ENCODE results near the gene GRIN3B.
"Not testable (repeated sequence)": the region's sequence is repeated elsewhere in the genome, so short reads cannot be mapped to it uniquely, and the experiment has no call there.

Gene GRIN3B

DNA sequence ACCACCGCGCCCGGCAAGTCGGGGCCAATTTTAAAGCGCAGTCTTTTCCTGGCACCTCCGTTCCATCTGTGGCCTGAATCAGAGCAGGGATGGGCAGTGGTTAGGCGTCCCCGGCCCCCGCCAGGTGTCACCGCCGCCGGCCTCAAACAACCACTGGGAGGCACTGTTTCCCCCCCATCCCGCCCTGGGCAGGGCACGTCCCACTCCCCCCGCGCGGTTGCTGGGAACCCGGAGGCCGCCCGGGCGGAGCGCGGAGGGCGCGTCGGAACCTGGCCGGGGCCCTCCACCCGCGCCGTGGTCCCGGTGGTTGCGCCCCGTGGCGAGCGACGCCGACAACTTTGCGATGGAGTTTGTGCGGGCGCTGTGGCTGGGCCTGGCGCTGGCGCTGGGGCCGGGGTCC is at the start of gene GRIN3B:
Gene GRIN3B (plus strand): TSS at position 325 of the 400 bp plus-strand sequence. CDS start 19 bp downstream, at position 344.
- DNase-seq, result no peak

DNA sequence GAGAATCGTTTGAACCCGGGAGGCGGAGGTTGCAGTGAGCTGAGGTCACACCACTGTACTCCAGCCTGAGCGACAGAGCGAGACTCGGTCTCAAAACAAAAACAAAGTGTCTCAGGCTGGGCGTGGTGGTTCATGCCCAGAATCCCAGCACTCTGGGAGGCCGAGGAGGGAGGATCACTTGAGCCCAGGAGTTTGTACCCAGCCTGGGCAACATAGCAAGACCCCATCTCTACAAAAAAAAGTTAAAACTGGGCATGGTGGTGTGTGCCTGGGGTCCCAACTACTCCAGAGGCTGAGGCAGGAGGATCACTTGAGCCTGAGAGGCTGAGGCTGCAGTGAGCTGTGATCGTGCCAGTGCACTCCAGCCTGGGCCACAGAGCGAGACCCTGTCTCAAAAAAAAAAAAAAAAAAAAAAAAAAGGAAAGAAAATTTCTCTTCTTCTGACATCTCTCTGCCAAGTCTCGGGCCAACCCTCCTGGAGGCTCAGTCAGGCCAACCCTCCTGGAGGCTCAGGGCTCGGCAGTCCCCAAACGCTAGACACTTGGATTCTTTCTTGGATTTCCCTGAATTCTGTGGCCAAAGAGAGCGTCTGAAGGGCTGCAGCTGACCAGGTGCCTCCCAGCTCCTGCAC is 48.1 kb upstream of the GRIN3B start:
- no peak for DNase-seq

GRCh38 chr19:952680-953444 is 47.4 kb upstream of the GRIN3B start:
- DNase-seq, result no peak

DNA sequence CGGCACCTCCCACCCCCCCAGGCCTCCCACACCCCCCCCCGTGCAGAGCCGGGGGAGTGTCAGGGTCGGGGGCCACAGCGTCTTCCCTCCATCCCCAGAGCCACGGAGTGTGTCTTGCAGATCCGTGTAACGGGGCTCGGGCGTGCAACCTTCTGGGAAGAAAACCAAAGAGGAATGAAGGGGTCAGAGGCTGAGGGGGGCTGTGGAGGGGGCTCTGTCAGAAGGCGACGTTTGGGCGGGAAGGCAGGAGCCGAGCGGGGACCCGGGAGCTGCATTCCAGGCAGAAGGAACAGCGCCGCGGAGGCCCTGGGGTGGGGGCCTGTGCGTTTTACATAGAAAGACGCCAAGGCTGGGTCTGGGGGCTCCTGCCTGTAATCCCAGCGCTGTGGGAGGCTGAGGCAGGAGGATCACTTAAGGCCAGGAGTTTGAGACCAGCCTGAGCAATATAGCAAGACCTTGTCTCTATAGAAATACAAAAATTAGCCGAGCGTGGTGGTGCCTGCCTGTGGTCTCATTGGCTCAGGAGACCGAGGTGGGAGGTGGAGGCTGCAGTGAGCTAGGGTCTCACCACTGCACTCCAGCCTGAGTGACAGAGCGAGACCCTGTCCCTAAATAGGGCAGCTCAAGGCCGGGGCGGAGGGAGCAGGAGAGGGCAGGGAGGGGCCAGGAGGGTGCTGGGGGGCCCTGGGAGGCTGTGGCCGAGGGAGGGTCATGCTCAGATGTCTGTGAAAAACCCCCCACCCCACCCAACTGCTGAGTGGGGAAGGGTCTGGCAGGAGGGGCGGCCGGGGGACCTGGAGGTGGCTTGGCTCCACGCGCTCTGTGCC is 46.6 kb upstream of the GRIN3B start:
- DNase-seq, result no peak

GRCh38 chr19:954272-954671 is 45.9 kb upstream of the GRIN3B start:
- no peak for DNase-seq

- no peak for DNase-seq
Observed at GRCh38 chr19:954672-955494, 45.3 kb upstream of the GRIN3B start.

DNA sequence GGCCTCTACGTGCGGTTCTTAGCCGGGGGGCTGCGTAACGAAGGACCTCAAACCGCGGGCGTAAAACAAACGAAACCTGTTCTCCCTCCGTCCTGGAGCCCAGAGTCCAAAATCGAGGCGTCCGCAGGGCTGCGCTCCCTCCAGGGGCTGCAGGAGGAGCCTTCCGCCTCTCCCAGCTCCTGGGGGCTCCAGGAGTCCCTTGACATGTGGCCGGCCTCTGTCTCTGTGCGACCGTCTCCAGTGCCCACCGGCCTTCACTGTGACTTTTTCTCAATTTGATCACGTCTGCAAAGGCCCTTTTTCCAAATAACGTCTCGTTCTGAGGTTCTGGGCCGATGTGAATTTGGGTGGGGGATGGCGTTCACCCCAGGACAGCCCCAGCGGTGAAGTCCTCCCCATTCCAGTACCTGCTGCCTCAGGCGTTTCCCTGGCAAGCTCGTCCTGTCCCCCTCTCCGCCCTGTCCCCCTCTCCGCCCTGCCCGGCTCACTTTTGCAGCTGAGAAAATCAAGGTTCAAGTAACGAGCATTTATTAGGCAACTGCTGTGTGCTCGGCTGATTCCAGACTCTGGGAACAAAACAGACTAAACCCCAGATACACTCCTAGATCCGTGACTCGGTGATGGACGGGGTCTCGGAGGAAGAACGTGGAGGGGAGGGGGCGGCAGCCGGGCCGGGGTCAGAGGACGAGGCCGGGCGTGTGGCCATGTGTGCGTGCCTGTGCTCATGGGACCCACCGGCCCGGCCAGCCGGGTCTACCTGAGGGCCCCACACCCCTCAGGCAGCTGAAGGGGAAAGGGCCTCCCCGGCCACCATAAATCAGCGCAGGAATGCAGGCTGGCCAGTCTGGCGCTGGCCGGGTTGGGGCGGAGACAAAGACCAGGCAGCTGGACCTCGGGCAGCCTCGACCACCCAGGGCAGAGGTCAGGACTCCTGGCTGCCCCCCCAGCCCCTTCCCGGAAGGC is 44.1 kb upstream of the GRIN3B start:
- DNase-seq, result no peak

DNA sequence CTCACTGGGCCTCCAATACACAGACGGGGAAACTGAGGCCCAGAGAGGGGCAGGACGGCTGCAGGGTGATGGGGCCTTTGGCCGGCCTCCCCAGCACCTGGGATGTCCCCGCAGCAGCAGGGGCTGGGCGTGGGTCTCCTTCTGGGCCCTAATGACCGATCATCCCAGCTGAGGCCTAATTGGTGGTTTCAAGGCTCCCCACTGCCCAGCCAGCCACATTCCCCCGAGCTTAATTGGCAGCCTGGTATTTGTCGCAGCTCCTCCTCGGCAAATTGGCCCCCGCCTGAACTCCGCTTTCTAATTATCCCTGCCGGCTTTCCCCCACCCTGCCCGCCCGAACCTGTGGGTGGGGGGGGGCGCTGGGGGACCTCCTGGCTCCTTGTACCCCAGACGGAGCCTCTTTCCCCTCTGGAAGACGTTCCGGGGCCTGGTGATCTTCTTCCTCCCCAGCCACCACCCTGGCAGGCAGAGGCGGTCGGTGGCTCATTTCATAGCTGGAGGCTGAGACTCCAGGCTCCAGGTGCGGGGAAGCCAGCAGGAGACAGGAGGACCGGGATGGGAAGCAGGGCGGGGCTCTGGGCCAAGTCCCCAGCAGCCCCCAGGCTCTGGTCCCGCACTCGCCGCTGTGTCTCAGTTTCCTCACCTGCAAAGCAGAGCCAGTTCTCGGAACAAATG is 43.3 kb upstream of the GRIN3B start:
- DNase-seq, result no peak

DNA sequence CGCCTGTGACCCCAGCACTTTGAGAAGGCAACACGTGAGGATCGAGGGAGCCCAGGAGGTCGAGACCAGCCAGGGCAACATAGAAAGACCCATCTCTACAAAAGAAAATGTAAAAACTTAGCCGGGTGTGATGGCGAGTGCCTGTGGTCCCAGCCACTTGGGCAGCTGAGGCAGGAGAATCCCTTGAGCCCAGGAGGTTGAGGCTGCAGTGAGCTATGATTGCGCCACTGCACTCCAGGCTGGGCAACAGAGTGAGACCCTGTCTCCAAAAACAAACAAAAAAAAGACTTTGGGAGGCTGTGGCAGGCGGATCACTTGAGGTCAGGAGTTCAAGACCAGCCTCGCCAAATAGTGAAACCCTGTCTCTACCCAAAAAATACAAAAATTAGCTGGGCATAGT is 42.6 kb upstream of the GRIN3B start:
- DNase-seq, result not testable (repeated sequence)

DNA sequence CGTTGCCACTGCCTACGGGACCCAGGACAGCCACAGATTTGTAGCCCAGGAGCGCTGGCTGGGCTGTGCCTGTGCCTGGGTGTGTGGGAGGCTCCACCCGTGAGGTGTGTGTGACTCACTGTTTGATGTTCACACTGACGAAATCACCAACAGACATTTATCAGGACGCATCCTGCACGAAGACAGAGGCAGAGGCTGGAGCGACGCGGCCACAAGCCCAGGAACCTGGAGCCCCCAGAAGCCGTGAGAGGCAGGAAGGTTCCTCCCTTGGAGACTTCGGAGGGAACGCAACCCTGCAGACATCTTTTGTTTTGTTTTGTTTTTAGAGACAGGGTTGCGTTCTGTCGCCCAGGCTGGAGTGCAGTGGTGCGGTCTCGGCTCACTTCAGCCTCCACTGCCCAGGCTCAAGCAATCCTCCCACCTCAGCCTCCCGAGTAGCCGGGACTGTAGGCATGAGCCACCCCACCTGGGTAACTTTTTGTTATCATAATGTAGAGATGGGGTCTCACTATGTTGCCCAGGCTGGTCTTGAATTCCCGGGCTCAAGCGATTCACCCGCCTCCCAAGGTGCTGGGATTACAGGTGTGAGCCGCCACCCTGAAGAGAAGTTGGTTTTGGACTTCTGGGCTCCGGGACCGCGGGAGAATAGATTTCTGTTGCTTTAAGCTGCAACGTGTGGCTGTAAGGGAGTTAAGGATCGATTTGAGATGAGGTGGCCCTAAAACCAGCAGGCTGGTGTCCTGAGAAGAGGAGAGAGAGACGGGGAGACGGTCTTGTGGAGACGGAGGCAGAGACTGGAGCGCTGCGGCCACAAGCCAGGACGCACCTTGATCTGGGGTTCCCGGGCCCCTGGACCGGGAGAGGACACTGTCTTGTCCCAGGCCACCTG is 41.0 kb upstream of the GRIN3B start:
- DNase-seq, result no peak

DNA sequence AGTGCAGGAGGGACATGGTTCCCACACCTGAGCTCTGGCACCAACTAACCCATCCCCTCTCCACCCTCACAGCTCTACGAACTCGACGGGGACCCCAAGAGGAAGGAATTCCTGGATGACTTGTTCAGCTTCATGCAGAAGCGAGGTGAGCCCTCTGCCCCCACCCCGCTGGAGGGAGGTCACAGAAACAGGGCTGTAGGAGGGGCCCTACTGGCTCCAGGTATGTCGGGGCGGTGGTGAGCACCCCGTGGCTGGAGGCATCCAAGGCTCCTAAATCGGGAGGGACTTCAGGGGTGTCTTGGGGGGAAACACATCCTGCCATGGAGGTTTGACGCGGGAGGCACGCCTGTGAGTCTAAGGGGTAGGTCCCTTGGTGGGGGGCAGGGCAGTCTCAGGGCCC is 40.2 kb upstream of the GRIN3B start:
- DNase-seq, result no peak

DNA sequence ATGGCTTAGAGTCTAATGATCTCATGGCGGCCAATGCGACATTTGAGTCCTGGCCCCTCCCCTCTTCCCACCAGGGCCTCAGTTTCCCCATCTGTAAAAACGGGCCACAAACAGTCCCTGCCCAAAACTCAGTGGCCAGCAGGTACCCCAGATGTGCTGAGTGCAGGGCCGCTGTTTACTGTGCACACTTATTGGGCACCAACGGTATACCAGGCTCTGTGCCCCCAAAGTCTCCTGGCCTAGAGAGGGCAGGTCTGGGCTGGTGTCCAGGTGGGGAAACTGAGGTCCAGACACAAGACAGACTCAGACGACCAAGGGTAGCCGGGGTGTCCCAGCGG is 39.6 kb upstream of the GRIN3B start:
- no peak for DNase-seq

DNA sequence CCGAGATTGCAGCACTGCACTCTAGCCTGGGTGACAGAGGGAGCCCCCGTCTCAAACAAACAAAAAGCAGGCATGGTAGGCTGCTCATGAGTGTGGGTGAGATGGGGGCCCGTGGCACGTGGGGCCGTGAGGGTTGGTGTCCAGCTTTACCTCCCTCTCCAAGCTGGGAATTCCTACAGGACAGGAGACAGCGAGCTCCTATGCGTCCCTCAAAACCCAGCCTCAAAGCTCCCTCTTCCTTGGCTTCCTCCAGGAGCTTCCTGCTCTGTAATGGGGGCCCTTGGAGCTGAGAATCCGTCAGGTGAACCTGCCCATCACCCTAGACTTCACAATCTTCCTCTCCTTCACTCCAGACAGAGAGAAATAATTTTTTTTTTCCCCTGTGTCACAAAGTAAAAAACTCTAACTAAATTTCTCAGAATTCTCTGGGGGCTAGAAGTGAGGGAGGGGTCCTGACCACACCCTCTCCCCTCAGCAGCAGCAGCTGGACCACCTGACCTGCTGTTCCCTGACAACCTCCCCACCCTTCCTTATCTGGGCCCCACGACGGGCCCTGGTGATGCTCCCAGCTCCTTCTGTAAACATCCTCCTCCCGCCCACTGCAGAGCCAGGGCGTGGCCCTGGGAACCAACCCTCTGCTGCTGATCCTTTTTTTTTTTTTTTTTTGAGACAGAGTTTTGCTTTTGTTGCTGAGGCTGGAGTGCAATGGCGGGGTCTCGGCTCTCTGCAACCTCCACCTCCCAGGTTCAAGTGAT is 38.2 kb upstream of the GRIN3B start:
- no peak for DNase-seq

DNA sequence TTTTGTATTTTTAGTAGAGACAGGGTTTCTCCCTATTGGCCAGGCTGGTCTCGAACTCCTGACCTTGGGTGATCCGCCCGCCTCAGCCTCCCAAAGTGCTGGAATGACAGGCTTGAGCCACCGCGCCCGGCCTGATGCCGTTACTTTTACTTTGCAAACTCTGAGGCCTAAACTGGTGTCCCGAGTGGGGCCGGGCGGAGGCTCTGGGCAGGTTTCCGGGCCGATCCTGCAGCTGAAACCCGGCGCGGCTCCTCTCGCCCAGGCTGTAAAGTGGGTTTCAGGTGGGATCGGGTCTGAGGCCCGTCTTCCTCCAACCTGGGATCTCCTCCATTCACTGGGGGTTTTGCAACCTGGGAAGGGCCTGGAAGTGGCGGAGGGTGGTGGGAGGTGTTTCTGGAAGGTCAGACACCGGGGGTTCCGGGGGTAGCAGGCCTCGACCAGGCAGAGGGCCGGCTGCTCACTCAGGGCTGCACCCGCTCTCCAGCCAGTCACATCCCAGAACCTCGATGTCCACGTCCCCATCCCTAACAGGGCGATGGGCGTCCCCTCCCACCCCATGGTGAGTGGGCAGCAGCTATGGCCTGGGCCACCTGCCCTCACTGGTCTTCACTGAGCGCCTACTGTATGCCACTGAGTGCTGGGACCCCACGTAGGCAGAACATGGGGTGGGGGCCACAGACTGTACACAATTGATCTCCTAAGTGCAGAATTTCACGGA is 37.4 kb upstream of the GRIN3B start:
- no peak for DNase-seq

DNA sequence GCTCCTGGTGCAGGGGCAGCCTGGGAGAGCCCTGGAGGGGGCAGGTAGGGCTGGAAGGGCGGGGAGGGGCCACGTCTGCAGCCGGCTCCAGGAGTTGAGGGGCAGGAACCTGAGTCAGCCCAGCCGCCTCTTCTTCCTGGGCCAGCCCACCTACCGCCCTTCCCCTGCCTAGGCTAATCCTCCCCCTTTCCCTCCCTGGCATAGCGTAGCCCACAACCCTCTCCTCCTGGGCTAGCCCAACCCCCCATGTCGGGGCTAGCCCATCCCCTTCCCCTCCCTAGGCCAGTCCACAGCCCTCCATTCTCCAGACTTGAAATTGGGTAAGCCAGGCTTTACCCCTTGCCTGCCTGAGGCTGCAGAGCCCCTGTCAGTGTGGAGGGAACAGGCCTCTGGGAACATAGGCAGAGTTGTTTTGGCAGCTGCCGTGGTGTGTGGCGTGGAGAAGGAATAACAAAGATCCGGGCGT is 36.7 kb upstream of the GRIN3B start:
- DNase-seq, result no peak

GRCh38 chr19:964116-964520 is 36.1 kb upstream of the GRIN3B start:
- no peak for DNase-seq

- no peak for DNase-seq
Observed at GRCh38 chr19:964761-965694, 35.2 kb upstream of the GRIN3B start.
